WI38 (cell line): ENCODE results near the gene ARHGAP45.

ENCODE experiments used
- H3K4me3 ChIP-seq: 2 replicates; pipeline ENCODE4 v1.5.1; 2011; ENCODE audit warnings: low read depth, mild to moderate bottlenecking, control low read depth, low read length
- TF ChIP-seq, protein P1 (sequence below): IDR thresholded peaks from 2 replicates; pipeline ENCODE4 v1.5.1; 2012; ENCODE audit warnings: low read depth, mild to moderate bottlenecking, control low read depth, low read length

ARHGAP45 gene

DNA sequence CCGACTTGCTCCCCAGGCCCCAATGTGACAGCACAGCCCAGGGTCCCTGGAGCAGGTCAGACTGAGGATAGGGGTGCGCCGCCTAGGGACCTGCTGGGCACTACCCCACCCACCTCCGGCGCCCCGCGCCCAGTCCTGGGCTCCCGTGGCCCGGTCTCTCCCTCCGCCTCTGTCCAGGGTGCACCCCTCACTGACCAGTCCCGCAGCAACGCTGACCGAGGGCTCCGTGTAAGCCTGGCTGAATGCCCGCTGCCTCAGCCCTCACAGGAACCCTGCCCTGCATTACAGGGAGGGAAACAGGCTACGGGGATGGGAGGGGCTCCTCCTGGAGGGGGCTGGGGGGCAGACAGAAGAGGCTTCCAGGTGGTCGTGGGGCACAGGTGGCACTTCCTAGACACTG is 68.5 kb downstream of the ARHGAP45 start:
- H3K4me3 ChIP-seq = no peak overlapping the region
- TF ChIP-seq, protein P1, sequence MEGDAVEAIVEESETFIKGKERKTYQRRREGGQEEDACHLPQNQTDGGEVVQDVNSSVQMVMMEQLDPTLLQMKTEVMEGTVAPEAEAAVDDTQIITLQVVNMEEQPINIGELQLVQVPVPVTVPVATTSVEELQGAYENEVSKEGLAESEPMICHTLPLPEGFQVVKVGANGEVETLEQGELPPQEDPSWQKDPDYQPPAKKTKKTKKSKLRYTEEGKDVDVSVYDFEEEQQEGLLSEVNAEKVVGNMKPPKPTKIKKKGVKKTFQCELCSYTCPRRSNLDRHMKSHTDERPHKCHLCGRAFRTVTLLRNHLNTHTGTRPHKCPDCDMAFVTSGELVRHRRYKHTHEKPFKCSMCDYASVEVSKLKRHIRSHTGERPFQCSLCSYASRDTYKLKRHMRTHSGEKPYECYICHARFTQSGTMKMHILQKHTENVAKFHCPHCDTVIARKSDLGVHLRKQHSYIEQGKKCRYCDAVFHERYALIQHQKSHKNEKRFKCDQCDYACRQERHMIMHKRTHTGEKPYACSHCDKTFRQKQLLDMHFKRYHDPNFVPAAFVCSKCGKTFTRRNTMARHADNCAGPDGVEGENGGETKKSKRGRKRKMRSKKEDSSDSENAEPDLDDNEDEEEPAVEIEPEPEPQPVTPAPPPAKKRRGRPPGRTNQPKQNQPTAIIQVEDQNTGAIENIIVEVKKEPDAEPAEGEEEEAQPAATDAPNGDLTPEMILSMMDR = no peak

DNA sequence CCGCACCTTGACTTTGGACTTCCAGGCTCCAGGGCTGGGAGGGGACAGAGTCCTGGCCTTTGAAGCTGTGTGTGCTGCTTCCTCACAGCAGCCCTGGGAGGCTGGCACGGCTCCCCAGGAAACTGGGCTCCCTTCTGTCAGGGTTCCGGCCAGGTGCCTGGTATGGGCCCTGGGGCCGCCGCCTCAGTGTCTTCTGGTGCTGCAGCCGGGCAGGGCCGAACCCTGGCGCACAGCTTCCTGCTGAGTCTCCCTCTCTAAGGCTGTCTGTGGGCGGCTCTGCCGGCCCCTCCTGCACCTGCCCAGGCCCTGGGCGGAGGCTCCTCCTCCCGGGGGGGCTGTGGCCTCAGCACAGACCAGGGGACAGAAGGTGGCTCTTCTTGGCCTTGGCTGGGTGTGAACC is 69.2 kb downstream of the ARHGAP45 start:
- TF ChIP-seq, protein P1 = no peak

More for the DNA sequence above, 69.2 kb downstream of the ARHGAP45 start:
- H3K4me3 ChIP-seq = no peak overlapping the region
